Transverse colon (tissue), 4 donors: ENCODE measurements around the gene CKM. TPM values are rescaled to one million over a fixed set of nuclear protein-coding genes. Genes with fewer than 3 reads are reported as not detected.

ENCODE experiments used
- DNase-seq: peaks from one replicate; pipeline ENCODE4 v3.0.0-alpha.2; 2019
- H3K27ac ChIP-seq, 4 donors: fragments of 200-600 bp; sonication (generic); 2 replicates each; pipeline ENCODE4 v1.5.1; 2016 to 2018; ENCODE audit warnings: inconsistent platforms in 4 of 4
- H3K27me3 ChIP-seq: fragments of 200-600 bp; sonication (generic); 2 replicates; pipeline ENCODE4 v1.5.1; 2017; ENCODE audit warnings: inconsistent platforms
- H3K36me3 ChIP-seq, 4 donors: fragments of 200-600 bp; sonication (generic); 2 replicates each; pipeline ENCODE4 v1.5.1; 2017 to 2019; ENCODE audit warnings: inconsistent platforms in 4 of 4
- H3K4me1 ChIP-seq, 4 donors: fragments of 200-600 bp; sonication (generic); 2 replicates each; pipeline ENCODE4 v1.5.1; 2017 to 2020; ENCODE audit warnings: inconsistent platforms in 4 of 4
- H3K4me3 ChIP-seq, 4 donors: fragments of 200-600 bp; sonication (generic); 1 replicate in 1 of 4; 2 replicates in 3 of 4; pipeline versions ENCODE4 v1.5.1 to v1.6.1; 2017 to 2019; ENCODE audit warnings: inconsistent platforms in 4 of 4
- H3K9me3 ChIP-seq, 2 donors: fragments of 200-600 bp; sonication (generic); 2 replicates each; pipeline ENCODE4 v1.5.1; 2017 to 2019; ENCODE audit warnings: inconsistent platforms in 2 of 2
- EP300 ChIP-seq: sonication (generic); formaldehyde crosslinking; IDR thresholded peaks from one replicate; pipeline ENCODE4 v1.6.1; 2017; ENCODE audit warnings: antibody characterized with exemption, low read depth
- POLR2A ChIP-seq: fragments of 450-650 bp; IDR thresholded peaks from one replicate; pipeline ENCODE4 v1.6.1; 2016; ENCODE audit warnings: antibody characterized with exemption, mild to moderate bottlenecking, moderate library complexity
- POLR2AphosphoS5 ChIP-seq, 3 donors: sonication (generic); formaldehyde crosslinking; IDR thresholded peaks; one replicate each; pipeline ENCODE4 v1.6.1; 2016; ENCODE audit warnings: antibody characterized with exemption in 3 of 3
- WGBS, 2 donors: methylation state at CpG; one replicate each; pipeline ENCODE4 v1.1.5; 2018; ENCODE audit warnings: low coverage in 1 of 2; 5-methylcytosine and 5-hydroxymethylcytosine counted together
- in situ Hi-C, 4 donors: fragments of 200-750 bp; cut with MboI; loops; one replicate each; pipeline versions ENCODE4 v1.15.0 to v1.15.1; 2017; ENCODE audit warnings: low sequenced_read_pairs in 3 of 4, low pct_ligation_motif_present in 1 of 4, low pct_unique_long_range_greater_than_20kb in 1 of 4
- intact Hi-C: fragments of 100-400 bp; cut with DNase I; formaldehyde crosslinking; loops from one replicate; pipeline ENCODE4 v1.15.1; 2023; ENCODE audit warnings: low total_unique reads
- total RNA-seq, 4 donors: library from RNA; depleted of rRNA; stranded (reverse); fragments of >200 nt; gene quantifications; one replicate each; pipeline ENCODE4 v1.1.0, GENCODE V29; 2016
- TF ChIP-seq, protein P1 (sequence below), 5 experiments: fragments of 200-600 bp in 3 of 5; fragments of 450-650 bp in 2 of 5; sonication (generic) in 3 of 5; IDR thresholded peaks; 1 replicate in 2 of 5; 2 replicates in 3 of 5; pipeline ENCODE4 v1.5.1; 2016 to 2017; ENCODE audit warnings: antibody characterized with exemption in 5 of 5, inconsistent platforms in 3 of 5, mild to moderate bottlenecking in 2 of 5, moderate library complexity in 1 of 5

CKM gene
- total RNA-seq, 4 donors from 2014 or later = 4.0 to 32.2 (median 27.9) TPM; not detected in 1

DNA sequence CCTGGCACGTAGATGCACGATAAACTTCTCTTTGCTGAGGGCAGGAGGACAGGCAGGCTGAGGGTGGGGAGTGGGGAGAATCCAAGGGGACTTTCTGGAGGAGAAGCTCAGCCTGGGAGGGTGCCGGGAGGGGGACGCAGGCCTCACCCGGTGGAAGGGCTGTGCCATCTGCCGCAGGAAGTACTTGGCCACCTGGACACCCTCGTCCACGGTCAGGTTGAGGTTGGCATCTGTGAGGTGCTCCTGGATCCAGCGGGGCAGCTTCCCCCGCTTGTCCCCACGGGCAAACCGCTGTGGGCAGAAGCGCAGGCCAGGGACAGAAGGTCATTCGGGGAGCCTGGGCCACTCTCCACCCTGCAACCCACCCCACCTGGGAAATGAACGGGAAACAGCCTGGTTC lies 29.4 kb upstream of the CKM start:
- Histone ChIP-seq H3K9me3 (no peaks in the 10 kb centered on the region), H3K4me1 (no peaks in the 10 kb centered on the region), H3K36me3 (no peaks in the 10 kb centered on the region), H3K27ac (no peak overlapping the region), H3K27me3 (peaks cover 10% of the 10 kb centered on the region), H3K4me3 (no peak overlapping the region)
- in situ Hi-C loops = no loop called here
- no peak for DNase-seq
- WGBS, 2 donors = 91% methylated on average over 15 of the region's 15 CpGs; no CpG with 5 or more reads in 1 of the 2 donors
- TF ChIP-seq, protein P1, sequence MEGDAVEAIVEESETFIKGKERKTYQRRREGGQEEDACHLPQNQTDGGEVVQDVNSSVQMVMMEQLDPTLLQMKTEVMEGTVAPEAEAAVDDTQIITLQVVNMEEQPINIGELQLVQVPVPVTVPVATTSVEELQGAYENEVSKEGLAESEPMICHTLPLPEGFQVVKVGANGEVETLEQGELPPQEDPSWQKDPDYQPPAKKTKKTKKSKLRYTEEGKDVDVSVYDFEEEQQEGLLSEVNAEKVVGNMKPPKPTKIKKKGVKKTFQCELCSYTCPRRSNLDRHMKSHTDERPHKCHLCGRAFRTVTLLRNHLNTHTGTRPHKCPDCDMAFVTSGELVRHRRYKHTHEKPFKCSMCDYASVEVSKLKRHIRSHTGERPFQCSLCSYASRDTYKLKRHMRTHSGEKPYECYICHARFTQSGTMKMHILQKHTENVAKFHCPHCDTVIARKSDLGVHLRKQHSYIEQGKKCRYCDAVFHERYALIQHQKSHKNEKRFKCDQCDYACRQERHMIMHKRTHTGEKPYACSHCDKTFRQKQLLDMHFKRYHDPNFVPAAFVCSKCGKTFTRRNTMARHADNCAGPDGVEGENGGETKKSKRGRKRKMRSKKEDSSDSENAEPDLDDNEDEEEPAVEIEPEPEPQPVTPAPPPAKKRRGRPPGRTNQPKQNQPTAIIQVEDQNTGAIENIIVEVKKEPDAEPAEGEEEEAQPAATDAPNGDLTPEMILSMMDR (IDR thresholded peaks at IDR 0.05) = no peak
- TF ChIP-seq EP300 (no peak), POLR2AphosphoS5 (IDR thresholded peaks at IDR 0.05) (no peak), POLR2A (no peak)
- intact Hi-C loops = no loop called here

DNA sequence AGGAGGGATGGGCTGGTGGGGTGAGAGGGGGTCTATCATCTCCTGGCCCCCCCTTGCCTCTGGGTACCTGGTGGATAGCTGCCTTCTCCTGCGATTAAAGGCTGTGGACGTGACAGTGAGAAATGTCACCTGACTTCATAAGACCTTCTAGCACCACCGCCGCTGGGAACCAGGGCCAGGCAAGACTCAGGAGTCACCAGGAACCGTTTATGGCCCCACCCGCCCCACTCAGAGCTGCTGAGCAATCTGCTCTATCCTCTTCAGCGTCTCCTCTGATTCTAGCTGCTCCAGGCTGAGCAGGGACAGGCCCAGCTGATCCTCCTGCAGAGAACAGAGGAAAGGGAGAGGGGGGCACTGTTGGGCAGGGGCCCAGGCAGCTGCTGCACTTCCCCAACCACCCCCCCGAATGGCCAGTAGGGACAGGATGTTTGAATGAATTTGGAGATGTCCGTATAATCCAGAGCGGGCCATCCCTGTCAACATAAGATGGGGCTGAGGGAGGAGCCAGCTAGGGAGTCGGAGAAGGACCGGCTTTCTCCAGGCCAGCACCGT lies 28.8 kb upstream of the CKM start:
- no peak for TF ChIP-seq POLR2A
- H3K27me3 ChIP-seq = peaks cover 16% of the 10 kb centered on the region
- 77% methylated on average over 13 of the region's 13 CpGs; no CpG with 5 or more reads in 1 of the 2 donors for WGBS, 2 donors
- no peak overlapping the region for H3K27ac ChIP-seq
- no peak overlapping the region for H3K4me3 ChIP-seq
- no peak for DNase-seq
- intact Hi-C loops (no loop called here), in situ Hi-C loops (no loop called here)
- H3K36me3 ChIP-seq = no peaks in the 10 kb centered on the region
- no peaks in the 10 kb centered on the region for H3K9me3 ChIP-seq
- H3K4me1 ChIP-seq = no peaks in the 10 kb centered on the region

DNA sequence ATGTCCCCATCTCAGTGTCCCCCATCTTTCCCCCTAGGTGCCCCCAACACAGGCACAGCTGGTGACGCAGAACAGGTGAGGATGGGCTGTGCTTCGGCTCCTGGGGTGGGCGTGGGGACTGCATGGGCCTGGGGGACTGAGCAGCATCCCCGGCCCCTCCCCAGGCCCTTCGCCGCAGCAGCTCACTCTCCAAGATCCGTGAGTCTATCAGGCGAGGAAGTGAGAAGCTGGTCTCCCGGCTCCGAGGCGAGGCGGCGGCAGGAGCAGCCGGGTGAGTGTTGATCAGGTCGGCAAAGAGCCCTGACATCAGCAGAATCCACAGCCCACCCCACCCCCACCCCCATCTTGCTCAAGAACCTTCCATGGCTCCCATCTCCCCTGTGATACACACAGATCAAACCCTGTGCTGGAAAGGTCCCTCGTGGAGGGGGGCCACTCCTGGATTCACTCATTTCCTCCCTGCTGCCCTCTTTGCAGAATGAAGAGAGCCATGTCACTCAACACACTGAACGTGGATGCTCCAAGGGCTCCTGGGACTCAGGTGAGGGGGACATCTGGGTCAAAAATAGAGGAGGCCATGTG lies 27.9 kb upstream of the CKM start:
- intact Hi-C loops (no loop called here), in situ Hi-C loops (no loop called here)
- Histone ChIP-seq H3K27ac (no peak overlapping the region), H3K9me3 (no peaks in the 10 kb centered on the region), H3K27me3 (peaks cover 25% of the 10 kb centered on the region), H3K4me1 (no peaks in the 10 kb centered on the region), H3K4me3 (no peak overlapping the region), H3K36me3 (no peaks in the 10 kb centered on the region)
- no peak for DNase-seq
- TF ChIP-seq POLR2AphosphoS5 (IDR thresholded peaks at IDR 0.05) (no peak), POLR2A (no peak)
- TF ChIP-seq, protein P1 (IDR thresholded peaks at IDR 0.05) = no peak
- WGBS, 2 donors = 84 to 100% methylated on average over 1 to 15 of the region's 17 CpGs

DNA sequence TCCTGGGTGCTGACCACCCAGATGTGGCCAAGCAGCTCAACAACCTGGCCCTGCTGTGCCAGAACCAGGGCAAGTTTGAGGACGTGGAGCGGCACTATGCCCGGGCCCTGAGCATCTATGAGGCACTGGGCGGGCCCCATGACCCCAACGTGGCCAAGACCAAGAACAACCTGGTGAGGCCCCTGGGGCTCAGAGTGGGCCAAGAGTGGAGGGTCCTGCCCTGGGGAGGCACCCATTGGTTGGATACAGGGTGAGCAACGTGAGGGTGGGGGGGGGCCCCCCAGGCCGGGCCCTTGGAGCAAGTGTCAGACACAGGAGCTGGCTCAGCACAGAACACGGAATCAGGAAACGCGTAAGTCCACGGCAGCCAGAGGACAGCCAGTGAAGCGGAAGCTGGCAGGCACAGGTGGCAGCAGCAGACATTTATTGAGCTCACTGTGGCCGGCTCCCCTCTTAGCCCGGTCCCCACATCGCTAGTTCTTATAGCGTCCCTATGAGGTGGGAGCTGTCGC lies 26.8 kb upstream of the CKM start:
- DNase-seq = no peak
- Histone ChIP-seq H3K4me1 (no peaks in the 10 kb centered on the region), H3K36me3 (no peaks in the 10 kb centered on the region), H3K27me3 (peaks cover 36% of the 10 kb centered on the region), H3K27ac (no peak overlapping the region), H3K4me3 (no peak overlapping the region), H3K9me3 (no peaks in the 10 kb centered on the region)
- intact Hi-C loops = loop anchor here (10.0 kb wide), 1 partner anchor 245 kb away; no protein-coding TSS in a partner anchor
- in situ Hi-C loops = no loop called here
- no peak for TF ChIP-seq POLR2AphosphoS5 (IDR thresholded peaks at IDR 0.05)
- 89% methylated on average over 17 of the region's 17 CpGs; no CpG with 5 or more reads in 1 of the 2 donors for WGBS, 2 donors

DNA sequence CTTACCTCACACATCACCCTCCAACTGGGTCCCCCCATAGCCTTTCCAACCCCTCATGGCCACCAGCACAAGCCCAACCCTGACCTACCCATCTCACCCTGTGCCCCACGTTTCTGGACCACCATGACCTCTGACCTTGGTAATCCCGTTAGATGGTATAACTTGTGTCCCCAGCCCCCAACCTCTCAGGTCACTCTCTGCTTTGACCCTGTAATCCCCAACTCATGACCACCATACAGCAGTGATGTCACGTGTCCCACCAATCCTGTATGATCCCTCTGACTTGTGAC lies 26.4 kb upstream of the CKM start:
- in situ Hi-C loops = no loop called here

More for the DNA sequence above, 26.4 kb upstream of the CKM start:
- H3K27me3 ChIP-seq = peaks cover 40% of the 10 kb centered on the region
- DNase-seq = no peak
- WGBS, 2 donors = 43 to 60% methylated on average over 1 to 3 of the region's 3 CpGs
- no peaks in the 10 kb centered on the region for H3K9me3 ChIP-seq
- TF ChIP-seq POLR2AphosphoS5 (IDR thresholded peaks at IDR 0.05) (no peak), EP300 (no peak), POLR2A (no peak)
- TF ChIP-seq, protein P1 (IDR thresholded peaks at IDR 0.05) = no peak
- no peak overlapping the region for H3K4me3 ChIP-seq
- intact Hi-C loops = loop anchor here (10.0 kb wide), 1 partner anchor 244 kb away; no protein-coding TSS in a partner anchor
- H3K4me1 ChIP-seq = no peaks in the 10 kb centered on the region
- H3K27ac ChIP-seq = no peak overlapping the region
- no peaks in the 10 kb centered on the region for H3K36me3 ChIP-seq
